Measurements from ENCODE around the gene NT5DC3. TPM values are rescaled to one million over a fixed set of nuclear protein-coding genes. Genes with fewer than 3 reads are reported as not detected.

NT5DC3 gene
- 1 to 10 TPM; 3.3 to 4.1 (median 3.7) TPM for polyA plus RNA-seq (ENCODE audit: insufficient read length in 4 of 4)

GRCh38 chr12:103840876-103841689 is at the start of gene NT5DC3:
Gene NT5DC3, minus strand, starts transcription at chr12:103841234. Its CDS starts 78 bp downstream, at chr12:103841156.
- DNase-seq (ENCODE audit: low read depth in 4 of 4, low spot score in 3 of 4), result peak in 2 of 4 donors; percentile 52 to 68

- no peak for DNase-seq (ENCODE audit: low read depth in 4 of 4, low spot score in 3 of 4)
Measured at GRCh38 chr12:103887738-103888137, 46.7 kb upstream of the NT5DC3 start.

DNA sequence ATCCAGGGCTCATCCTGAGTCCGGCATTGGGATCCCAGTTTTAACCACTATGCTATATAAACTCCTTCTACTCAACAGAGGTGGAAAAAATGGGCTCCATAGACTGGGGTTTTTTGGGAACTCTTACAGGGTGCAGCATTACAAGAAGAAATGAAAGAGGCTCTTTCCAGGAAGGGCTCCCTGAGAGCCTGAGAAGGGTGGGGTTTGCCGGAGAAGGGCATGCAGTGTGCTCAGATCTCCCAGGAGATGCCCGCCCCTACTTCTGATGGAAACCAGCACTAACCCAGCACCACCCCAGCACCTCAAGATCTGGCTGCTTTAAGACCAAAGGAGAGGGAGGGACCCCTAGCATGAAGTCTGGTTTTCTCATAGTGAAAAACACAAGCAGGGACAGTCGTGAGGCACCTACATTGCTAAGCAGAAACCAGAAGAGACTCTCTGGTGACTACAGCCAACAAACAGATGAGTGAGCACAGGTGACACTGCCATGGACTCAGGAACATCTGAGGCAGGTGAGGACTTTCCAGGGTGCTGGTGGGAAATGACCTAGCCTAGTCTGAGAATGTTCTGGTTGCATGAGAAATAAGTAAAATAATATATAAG is 45.3 kb upstream of the NT5DC3 start:
- DNase-seq (ENCODE audit: low read depth in 4 of 4, low spot score in 3 of 4), result no peak

- peak in 2 of 4 donors; percentile 7 to 20 for DNase-seq (ENCODE audit: low read depth in 4 of 4, low spot score in 3 of 4)
Measured at GRCh38 chr12:103884316-103884715, 43.3 kb upstream of the NT5DC3 start.

- no peak for DNase-seq (ENCODE audit: low read depth in 4 of 4, low spot score in 3 of 4)
Measured at GRCh38 chr12:103883908-103884307, 42.9 kb upstream of the NT5DC3 start.

DNA sequence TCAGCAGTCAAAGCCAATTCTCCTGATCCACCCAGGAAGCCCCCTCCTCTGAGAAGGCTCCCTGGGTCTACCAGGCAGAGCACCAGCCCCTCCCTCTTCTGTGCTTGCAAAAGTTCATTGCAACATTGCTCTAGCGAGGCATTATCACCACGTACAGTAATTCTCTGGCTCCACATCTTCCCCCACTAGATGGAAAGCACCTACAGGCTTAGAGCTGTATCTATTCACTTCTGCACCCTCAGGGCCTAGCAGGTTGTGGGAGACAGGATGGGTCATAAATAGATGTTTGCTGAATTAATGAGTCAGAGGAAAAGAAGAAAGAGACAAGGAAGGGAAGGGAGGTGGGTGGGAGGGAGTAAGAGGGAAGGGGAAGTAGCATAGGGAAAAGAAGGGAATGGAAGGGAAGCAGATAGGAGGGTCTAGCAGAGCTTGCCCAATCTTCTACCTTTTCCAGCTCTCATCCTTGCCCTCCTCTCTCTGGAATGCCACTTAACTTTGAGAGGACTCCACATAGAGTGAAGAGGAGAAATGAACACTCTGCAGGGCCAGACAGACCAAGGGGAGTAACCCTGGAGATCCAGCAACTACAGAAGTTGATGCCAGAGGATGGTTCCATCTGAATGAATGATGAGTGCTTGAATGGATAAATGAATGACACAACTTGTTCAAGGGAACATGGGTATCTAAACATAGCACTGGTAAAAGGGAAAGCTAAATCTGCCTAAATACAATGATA is 42.0 kb upstream of the NT5DC3 start:
- no peak for DNase-seq (ENCODE audit: low read depth in 4 of 4, low spot score in 3 of 4)

DNA sequence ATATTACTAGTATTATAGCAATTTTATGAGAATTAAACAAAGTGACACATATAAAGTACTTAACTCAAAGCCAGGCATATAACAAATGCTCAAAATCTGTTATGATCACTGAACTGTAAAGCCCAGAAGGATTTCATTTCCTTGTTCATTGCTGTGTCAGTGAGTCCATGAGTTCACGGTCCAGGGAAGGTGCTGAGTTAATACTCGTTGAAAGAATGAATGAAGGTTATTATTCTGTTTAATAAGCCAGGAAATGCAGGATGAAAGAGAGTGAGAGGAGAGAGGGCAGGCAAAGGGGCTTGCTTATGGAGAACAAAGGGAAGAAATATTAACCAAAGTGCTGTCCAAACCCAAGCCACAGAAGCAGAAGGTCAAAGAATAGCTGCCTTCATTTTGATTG is 40.2 kb upstream of the NT5DC3 start:
- DNase-seq (ENCODE audit: low read depth in 4 of 4, low spot score in 3 of 4), result peak in 1 of 4 donors; percentile 4

GRCh38 chr12:103880299-103881142 is 39.5 kb upstream of the NT5DC3 start:
- peak in 1 of 4 donors; percentile 4 for DNase-seq (ENCODE audit: low read depth in 4 of 4, low spot score in 3 of 4)

DNA sequence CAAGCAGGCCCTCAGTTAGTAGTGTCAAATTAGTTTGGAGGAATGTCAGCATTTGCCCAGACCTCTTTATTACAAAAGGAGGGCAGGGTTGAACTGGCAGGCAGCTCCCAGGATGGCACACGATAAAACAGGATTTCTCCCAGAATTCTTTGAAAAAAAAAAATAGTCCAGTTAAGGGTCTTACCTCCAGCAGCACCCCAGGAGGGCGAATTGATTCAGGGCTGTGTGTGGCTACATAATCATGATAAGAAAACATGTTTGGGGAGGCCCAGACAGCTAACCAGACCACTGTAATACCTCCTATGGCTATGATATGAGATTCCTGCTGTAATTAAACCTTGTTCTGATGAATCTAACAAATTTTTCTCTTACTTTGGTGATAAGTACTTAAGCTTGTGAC is 38.8 kb upstream of the NT5DC3 start:
- no peak for DNase-seq (ENCODE audit: low read depth in 4 of 4, low spot score in 3 of 4)

GRCh38 chr12:103879048-103879692 is 38.1 kb upstream of the NT5DC3 start:
- no peak for DNase-seq (ENCODE audit: low read depth in 4 of 4, low spot score in 3 of 4)

DNA sequence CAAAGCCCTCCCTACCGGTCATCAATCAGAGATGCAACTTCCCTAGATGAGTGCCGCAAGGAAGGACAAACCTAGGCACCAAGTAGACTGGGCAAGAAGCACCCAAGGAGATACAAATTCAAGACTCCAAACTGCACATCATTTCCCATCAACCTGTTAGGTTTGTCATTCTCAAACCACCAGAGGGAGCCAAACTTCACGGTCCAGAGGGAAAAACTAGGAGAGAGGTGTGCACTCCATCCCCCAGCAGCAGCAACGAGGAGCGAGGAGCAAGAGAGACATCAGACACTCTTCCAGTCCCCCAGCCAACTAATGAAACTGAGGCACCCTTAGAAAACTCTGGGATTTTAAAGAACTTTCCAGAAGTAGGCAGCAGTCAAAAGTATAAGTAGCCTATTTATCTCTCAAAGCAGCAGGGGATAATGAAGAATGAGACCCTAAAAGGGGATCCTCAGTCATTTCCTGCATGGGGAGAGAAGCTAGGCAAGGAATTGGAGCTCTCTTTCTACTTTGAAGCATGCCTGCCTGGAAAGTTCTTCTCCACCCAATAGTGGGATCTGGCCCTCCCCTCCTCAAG is 37.0 kb upstream of the NT5DC3 start:
- DNase-seq (ENCODE audit: low read depth in 4 of 4, low spot score in 3 of 4), result peak; percentile 40 to 59 (median 48)

DNA sequence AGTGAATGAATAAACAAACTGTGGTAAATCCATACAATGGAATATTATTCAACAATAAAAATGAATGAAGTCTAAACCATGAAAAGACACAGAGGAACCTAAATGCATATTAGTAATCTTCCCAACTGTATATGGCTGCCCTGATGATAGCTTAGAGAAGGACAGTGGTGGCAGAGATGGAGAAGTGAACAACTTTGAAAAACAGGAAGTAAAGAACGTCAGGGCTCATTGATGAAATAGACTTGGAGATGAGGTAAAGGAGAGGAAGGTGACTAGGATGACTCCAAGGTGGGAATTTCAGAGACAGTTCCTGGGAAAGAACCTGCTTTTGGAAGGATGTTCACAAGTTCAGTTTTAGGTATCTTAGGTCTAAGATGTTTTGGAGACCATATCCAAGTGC is 36.3 kb upstream of the NT5DC3 start:
- no peak for DNase-seq (ENCODE audit: low read depth in 4 of 4, low spot score in 3 of 4)

DNA sequence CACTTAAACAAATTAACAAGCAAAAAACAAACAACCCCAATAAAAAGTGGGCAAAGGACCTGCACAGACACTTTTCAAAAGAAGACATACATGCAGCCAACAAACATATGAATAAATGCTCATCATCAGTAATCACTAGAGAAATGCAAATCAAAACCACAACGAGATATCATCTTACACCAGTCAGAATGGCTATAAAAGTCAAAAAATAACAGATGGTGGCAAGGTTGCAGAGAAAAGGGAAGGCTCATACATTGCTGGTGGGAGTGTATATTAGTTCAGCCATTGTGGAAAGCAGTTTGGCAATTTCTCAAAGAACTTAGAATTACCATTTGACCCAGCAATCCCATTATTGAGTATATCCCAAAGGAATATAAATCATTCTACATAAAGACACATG is 34.6 kb upstream of the NT5DC3 start:
- DNase-seq (ENCODE audit: low read depth in 4 of 4, low spot score in 3 of 4), result no peak

- DNase-seq (ENCODE audit: low read depth in 4 of 4, low spot score in 3 of 4), result no peak
Measured at GRCh38 chr12:103868215-103868614, 27.2 kb upstream of the NT5DC3 start.

DNA sequence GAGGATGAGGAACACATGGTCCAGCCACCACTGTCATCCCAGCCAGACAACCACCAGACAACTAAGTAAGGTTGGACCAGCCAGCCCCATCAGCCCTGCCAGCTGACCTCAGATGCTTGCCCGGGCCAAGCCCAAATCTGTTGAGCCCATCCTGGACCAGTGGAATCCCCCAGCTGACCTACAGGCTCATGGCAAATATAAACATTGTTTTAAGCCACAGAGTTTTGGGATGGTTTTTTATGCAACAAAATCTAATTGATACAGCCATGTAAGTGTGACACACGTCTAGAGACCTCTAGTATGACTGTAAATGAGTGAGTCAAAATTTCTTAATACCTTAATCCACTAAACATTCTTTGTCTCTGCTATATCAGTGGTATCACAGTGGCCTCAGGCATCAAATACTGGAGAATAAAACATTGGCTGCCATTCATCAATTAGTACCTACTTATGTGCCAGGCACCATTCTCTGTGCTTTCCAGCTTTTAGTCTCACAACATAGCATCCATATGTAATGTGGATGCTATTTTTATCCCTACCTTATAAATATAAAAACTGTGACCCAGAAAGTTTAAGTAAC is 24.2 kb upstream of the NT5DC3 start:
- DNase-seq (ENCODE audit: low read depth in 4 of 4, low spot score in 3 of 4), result no peak

GRCh38 chr12:103864710-103865109 is 23.7 kb upstream of the NT5DC3 start:
- DNase-seq (ENCODE audit: low read depth in 4 of 4, low spot score in 3 of 4), result no peak

DNA sequence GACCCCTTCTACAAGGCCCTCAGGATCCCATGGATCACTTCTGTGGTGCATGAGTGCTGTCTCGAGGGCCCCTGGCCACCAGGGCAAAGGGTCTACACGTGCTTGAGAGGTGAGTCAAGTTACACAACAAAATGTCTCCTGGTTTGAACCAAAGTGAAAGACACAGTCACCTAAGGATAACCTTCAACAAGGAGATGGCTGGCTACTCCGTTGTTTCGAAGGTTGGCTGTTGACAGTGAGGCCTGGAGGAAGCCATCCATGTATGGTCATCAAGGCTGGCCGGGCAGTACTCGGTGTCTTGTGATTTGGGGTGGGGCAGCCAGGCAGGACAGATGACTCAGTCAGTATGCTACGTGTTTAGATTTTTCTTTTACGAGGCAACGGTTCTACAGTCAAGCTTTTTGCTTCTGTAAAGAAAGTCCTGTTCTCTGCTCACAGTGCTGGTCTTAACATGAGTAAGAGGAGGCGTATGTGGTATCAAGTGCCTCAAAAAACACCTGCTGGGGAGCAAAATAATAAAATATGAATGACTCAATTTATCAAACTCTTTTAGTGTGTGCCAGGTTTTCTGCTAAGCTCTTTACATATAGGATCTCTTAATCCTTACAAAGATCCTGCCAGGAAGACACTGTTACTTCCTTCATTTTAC is 18.0 kb upstream of the NT5DC3 start:
- DNase-seq (ENCODE audit: low read depth in 4 of 4, low spot score in 3 of 4), result no peak

- DNase-seq (ENCODE audit: low read depth in 4 of 4, low spot score in 3 of 4), result no peak
Measured at GRCh38 chr12:103858335-103858734, 17.3 kb upstream of the NT5DC3 start.

DNA sequence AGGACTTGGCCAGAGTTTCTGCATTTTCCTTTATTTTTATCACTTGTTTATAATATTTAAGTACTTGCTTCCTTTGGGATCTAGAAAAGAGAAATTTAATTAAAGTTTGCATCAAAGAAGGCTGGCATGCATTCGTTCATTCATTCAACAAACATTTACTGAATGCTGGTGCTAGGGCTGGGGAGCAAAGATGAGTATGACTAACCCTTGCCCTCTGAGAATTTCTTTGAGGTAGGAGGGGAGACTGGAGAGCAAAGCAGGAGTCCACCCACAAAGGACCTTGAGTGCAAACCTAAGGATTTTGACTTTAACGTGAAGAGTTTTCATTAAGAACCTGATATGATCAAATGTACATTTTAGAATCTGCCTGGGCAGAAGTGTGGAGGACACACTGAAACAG is 16.1 kb upstream of the NT5DC3 start:
- DNase-seq (ENCODE audit: low read depth in 4 of 4, low spot score in 3 of 4), result no peak
